GM12892 (cell line): ENCODE measurements around the gene FBXW2.

Source experiments
- POLR2A ChIP-seq: IDR thresholded peaks from 2 replicates; pipeline ENCODE4 v1.6.1; 2011; ENCODE audit warnings: low read depth, low read length, control low read depth
- POLR2AphosphoS5 ChIP-seq: IDR thresholded peaks from 2 replicates; pipeline ENCODE4 v1.6.1; 2011; ENCODE audit warnings: low read depth, low read length, control low read depth

DNA sequence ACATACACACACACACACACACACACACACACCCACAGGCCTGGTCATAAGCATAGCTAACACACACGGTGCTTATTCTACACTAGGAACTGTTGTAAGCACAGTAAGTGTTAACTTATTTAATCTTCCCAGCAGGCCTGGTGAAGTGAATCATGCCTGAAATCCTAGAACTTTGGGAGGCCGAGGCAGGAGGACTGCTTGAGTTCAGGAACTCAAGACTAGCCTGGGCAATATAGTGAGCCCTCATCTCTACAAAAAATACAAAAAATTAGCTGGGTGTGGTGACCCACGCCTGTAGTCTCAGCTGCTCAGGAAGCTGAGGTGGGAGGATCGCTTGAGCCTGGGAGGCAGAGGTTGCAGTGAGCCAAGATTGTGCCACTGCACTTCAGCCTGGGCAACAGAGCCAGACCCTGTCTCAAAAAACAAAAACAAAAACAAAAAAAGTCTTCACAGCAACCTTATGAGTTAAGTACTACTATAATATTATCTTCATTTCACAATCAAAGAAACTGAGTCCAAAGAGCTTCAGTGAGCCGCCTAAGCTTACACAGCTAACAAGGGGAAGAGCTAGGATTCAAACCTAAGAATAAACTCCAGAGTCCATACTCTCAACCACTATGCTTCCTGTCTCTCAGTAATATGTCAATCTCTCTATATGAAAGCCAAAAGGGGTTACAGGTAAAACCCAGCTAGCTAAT lies 81.2 kb downstream of the FBXW2 start:
- no peak for TF ChIP-seq POLR2A
- TF ChIP-seq POLR2AphosphoS5: no peak
